Gastroesophageal sphincter (tissue), 4 donors: ENCODE data around the gene ZBTB43. TPM values are rescaled to one million over a fixed set of nuclear protein-coding genes. Genes with fewer than 3 reads are reported as not detected.

ENCODE experiments used
- ATAC-seq: fragments of 150-250 bp; one replicate; pipeline ENCODE4 v1.9.1; 2016; ENCODE audit warnings: mild to moderate bottlenecking, moderate library complexity
- H3K27ac ChIP-seq, 4 donors: fragments of 200-600 bp; sonication (generic) in 3 of 4; 1 replicate in 3 of 4; 2 replicates in 1 of 4; pipeline ENCODE4 v1.5.1; 2016 to 2019
- H3K27me3 ChIP-seq: fragments of 200-600 bp; sonication (generic); one replicate; pipeline ENCODE4 v1.5.1; 2019
- H3K36me3 ChIP-seq, 2 donors: fragments of 200-600 bp; sonication (generic); one replicate each; pipeline ENCODE4 v1.5.1; 2019; ENCODE audit warnings: control low read depth in 1 of 2
- H3K4me1 ChIP-seq, 3 donors: fragments of 200-600 bp; sonication (generic); 1 replicate in 2 of 3; 2 replicates in 1 of 3; pipeline ENCODE4 v1.5.1; 2016 to 2019; ENCODE audit warnings: control low read depth in 2 of 3
- H3K4me3 ChIP-seq, 2 donors: fragments of 200-600 bp; sonication (generic); one replicate each; pipeline ENCODE4 v1.5.1; 2019; ENCODE audit warnings: mild to moderate bottlenecking in 1 of 2, moderate library complexity in 1 of 2
- H3K9me3 ChIP-seq, 3 donors: fragments of 200-600 bp; sonication (generic); one replicate each; pipeline ENCODE4 v1.5.1; 2017 to 2019; ENCODE audit warnings: control low read depth in 2 of 3
- EP300 ChIP-seq: sonication (generic); formaldehyde crosslinking; IDR thresholded peaks from one replicate; pipeline ENCODE4 v1.6.1; 2017; ENCODE audit warnings: antibody characterized with exemption, mild to moderate bottlenecking
- POLR2A ChIP-seq, 2 donors: fragments of 450-650 bp; IDR thresholded peaks; one replicate each; pipeline ENCODE4 v1.6.1; 2017; ENCODE audit warnings: antibody characterized with exemption in 2 of 2, mild to moderate bottlenecking in 2 of 2, moderate library complexity in 1 of 2
- POLR2AphosphoS5 ChIP-seq: sonication (generic); formaldehyde crosslinking; IDR thresholded peaks from one replicate; pipeline ENCODE4 v1.6.1; 2017; ENCODE audit warnings: antibody characterized with exemption
- WGBS, 2 donors: methylation state at CpG; one replicate each; pipeline ENCODE4 v1.1.5; 2018; ENCODE audit warnings: low coverage in 1 of 2; 5-methylcytosine and 5-hydroxymethylcytosine counted together
- total RNA-seq, 4 donors: library from RNA; depleted of rRNA; stranded (reverse); fragments of >200 nt; gene quantifications; one replicate each; pipeline ENCODE4 v1.1.0, GENCODE V29; 2016
- TF ChIP-seq, protein P1 (sequence below), 4 experiments: fragments of 200-600 bp in 2 of 4; fragments of 450-650 bp in 2 of 4; sonication (generic) in 1 of 4; IDR thresholded peaks; one replicate each; pipeline ENCODE4 v1.5.1; 2017 to 2019; ENCODE audit warnings: antibody characterized with exemption in 4 of 4, mild to moderate bottlenecking in 2 of 4, moderate library complexity in 2 of 4

ZBTB43 gene
- total RNA-seq, 4 donors from 2014 or later: 9.7 to 12.3 (median 10.7) TPM

GRCh38 chr9:126838055-126838811 lies 33.4 kb downstream of the ZBTB43 start:
- Histone ChIP-seq H3K36me3 (peaks cover 0 to 52% of the 10 kb centered on the region in 2 donors), H3K4me1 (peaks cover 0 to 9% (median 0%) of the 10 kb centered on the region in 3 donors), H3K9me3 (no peaks in the 10 kb centered on the region), H3K4me3 (no peak overlapping the region), H3K27ac (no peak overlapping the region), H3K27me3 (no peaks in the 10 kb centered on the region)
- TF ChIP-seq POLR2A (IDR thresholded peaks at IDR 0.05): no peak
- TF ChIP-seq, protein P1, sequence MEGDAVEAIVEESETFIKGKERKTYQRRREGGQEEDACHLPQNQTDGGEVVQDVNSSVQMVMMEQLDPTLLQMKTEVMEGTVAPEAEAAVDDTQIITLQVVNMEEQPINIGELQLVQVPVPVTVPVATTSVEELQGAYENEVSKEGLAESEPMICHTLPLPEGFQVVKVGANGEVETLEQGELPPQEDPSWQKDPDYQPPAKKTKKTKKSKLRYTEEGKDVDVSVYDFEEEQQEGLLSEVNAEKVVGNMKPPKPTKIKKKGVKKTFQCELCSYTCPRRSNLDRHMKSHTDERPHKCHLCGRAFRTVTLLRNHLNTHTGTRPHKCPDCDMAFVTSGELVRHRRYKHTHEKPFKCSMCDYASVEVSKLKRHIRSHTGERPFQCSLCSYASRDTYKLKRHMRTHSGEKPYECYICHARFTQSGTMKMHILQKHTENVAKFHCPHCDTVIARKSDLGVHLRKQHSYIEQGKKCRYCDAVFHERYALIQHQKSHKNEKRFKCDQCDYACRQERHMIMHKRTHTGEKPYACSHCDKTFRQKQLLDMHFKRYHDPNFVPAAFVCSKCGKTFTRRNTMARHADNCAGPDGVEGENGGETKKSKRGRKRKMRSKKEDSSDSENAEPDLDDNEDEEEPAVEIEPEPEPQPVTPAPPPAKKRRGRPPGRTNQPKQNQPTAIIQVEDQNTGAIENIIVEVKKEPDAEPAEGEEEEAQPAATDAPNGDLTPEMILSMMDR (IDR thresholded peaks at IDR 0.05): no peak
- no peak for TF ChIP-seq EP300
- ATAC-seq: no peak
- WGBS, 2 donors: 84 to 100% methylated on average over 1 to 5 of the region's 7 CpGs

DNA sequence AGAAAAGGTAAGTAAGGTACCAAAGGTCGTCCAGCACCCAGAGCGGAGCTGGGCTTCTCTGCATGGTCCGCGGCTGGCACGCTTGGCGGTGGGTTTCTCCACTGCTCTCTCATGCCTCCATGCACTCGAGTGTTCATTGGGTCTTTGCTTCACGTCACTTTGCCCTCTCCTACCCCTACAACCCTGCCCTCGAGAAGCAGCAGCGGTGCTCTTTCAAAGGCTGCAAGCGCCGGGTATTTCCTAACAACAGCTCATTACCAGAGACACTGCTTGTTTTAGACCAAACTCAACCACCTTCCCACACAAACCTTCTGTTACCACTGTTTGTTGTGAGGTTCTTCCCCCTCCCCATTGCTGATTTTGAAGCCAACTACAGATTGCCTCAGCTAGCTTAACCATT lies 34.1 kb downstream of the ZBTB43 start:
- Histone ChIP-seq H3K4me1 (peaks cover 0 to 7% (median 0%) of the 10 kb centered on the region in 3 donors), H3K27ac (no peak overlapping the region), H3K27me3 (no peaks in the 10 kb centered on the region), H3K9me3 (no peaks in the 10 kb centered on the region), H3K36me3 (peaks cover 0 to 45% of the 10 kb centered on the region in 2 donors), H3K4me3 (no peak overlapping the region)
- ATAC-seq: no peak
- TF ChIP-seq POLR2A (IDR thresholded peaks at IDR 0.05): no peak
- 78 to 93% methylated on average over 4 to 12 of the region's 12 CpGs for WGBS, 2 donors

DNA sequence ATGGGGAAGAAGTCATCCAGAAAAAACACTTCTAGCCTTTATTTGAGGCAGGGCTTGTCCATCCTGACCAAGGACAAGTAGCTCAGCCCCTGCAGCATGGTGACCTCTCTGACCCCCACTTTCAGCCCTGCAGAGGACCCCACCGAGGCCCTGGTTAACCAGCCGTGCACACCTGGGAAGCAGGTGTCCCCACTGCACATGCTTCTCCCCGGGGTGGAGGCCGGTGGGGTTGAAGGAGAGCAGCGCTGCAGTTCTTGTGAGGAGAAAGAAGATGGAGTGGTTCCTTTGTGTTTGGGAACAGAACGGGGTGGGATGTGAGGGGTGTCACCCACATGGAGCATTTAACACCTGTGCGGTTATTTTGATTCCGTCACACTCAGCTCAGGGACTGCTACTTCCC lies 34.5 kb downstream of the ZBTB43 start:
- Histone ChIP-seq H3K9me3 (no peaks in the 10 kb centered on the region), H3K27ac (no peak overlapping the region), H3K27me3 (no peaks in the 10 kb centered on the region), H3K4me1 (peaks cover 0 to 3% (median 0%) of the 10 kb centered on the region in 3 donors), H3K4me3 (no peak overlapping the region), H3K36me3 (peaks cover 0 to 41% of the 10 kb centered on the region in 2 donors)
- WGBS, 2 donors: 80 to 88% methylated on average over 3 of the region's 8 CpGs
- no peak for TF ChIP-seq EP300
- TF ChIP-seq, protein P1 (IDR thresholded peaks at IDR 0.05): no peak
- ATAC-seq: no peak

DNA sequence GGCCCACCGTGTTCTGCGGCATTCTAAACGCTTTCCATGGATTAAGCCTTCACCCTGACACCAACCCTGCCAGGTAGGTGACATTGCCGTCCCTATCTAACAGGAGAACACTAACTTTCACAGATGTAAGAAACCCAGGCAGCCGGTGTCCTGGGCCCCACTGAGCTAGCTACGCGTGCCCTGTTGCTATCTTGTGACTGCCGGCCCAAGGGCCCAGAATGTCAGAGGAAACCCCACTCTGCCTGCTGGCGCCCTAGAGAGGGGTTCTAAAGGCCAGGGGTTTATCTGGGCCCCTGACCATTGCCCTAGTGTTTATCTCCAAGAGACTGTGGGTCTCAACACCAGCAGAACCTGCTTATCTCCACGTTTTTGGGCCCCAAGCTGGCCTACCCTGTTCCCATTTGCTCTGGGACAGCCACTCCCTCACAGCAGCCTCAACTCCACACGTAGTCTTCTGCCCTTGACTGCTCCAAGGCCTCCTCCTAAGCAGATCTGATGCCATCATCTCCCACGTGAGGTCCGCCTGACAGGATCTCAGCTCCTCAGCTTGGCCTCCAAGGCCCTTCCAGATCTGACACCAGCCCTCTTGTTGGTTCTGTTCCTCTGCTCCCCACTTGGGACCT lies 37.5 kb downstream of the ZBTB43 start:
- no peak overlapping the region for H3K4me3 ChIP-seq
- no peaks in the 10 kb centered on the region for H3K4me1 ChIP-seq
- WGBS, 2 donors: 79 to 87% methylated on average over 6 to 8 of the region's 13 CpGs
- no peaks in the 10 kb centered on the region for H3K9me3 ChIP-seq
- peaks cover 0 to 24% of the 10 kb centered on the region in 2 donors for H3K36me3 ChIP-seq
- ATAC-seq: no peak
- TF ChIP-seq POLR2A (IDR thresholded peaks at IDR 0.05): no peak
- TF ChIP-seq, protein P1 (IDR thresholded peaks at IDR 0.05): no peak
- TF ChIP-seq EP300: no peak
- no peak for TF ChIP-seq POLR2AphosphoS5
- H3K27ac ChIP-seq: no peak overlapping the region
- H3K27me3 ChIP-seq: no peaks in the 10 kb centered on the region

GRCh38 chr9:126842977-126843799 lies 38.3 kb downstream of the ZBTB43 start:
- no peak for ATAC-seq
- Histone ChIP-seq H3K27me3 (no peaks in the 10 kb centered on the region), H3K36me3 (peaks cover 0 to 20% of the 10 kb centered on the region in 2 donors), H3K4me3 (no peak overlapping the region), H3K27ac (no peak overlapping the region), H3K9me3 (no peaks in the 10 kb centered on the region), H3K4me1 (no peaks in the 10 kb centered on the region)
- TF ChIP-seq POLR2A (IDR thresholded peaks at IDR 0.05) (no peak), EP300 (no peak), POLR2AphosphoS5 (no peak)
- TF ChIP-seq, protein P1 (IDR thresholded peaks at IDR 0.05): no peak
- WGBS, 2 donors: 66 to 77% methylated on average over 7 of the region's 10 CpGs
